Activated CD4-positive, alpha-beta T cell treated with anti-CD3 and anti-CD28 coated beads for 36 hours (primary cell): ENCODE data around the gene EPC1. TPM values are rescaled to one million over a fixed set of nuclear protein-coding genes. Genes with fewer than 3 reads are reported as not detected.

Experiments used
- ATAC-seq: fragments of 200-7000 bp; cut with Tn5 transposase; one replicate; pipeline ENCODE4 v1.10.0; 2021; ENCODE audit warnings: mild to moderate bottlenecking, moderate library complexity
- CTCF ChIA-PET: fragments of 350-600 bp; sonication (Branson Sonifier 250); formaldehyde crosslinking; loops from one replicate; lab custom pipeline; 2021; ENCODE audit warnings: antibody characterized with exemption; lab: Charles Lee
- POLR2A ChIA-PET: fragments of 350-600 bp; sonication (Branson Sonifier 250); formaldehyde crosslinking; loops from one replicate; lab custom pipeline; 2021; ENCODE audit warnings: antibody characterized with exemption, inconsistent platforms; lab: Charles Lee
- DNase-seq: peaks from one replicate; pipeline ENCODE4 v3.0.0-alpha.2; 2020
- H3K27ac Mint-ChIP-seq: one replicate; pipeline ENCODE4 v1.8.0; 2021; ENCODE audit warnings: mixed read lengths
- H3K27me3 Mint-ChIP-seq: one replicate; pipeline ENCODE4 v1.8.0; 2021; ENCODE audit warnings: mixed read lengths
- H3K36me3 Mint-ChIP-seq: one replicate; pipeline ENCODE4 v1.8.0; 2021; ENCODE audit warnings: low read depth, mixed read lengths
- H3K4me1 Mint-ChIP-seq: one replicate; pipeline ENCODE4 v1.8.0; 2021; ENCODE audit warnings: mixed read lengths
- H3K4me3 Mint-ChIP-seq: one replicate; pipeline ENCODE4 v1.8.0; 2021; ENCODE audit warnings: mild to moderate bottlenecking, moderate library complexity, mixed read lengths
- H3K9me3 Mint-ChIP-seq: one replicate; pipeline ENCODE4 v1.8.0; 2021; ENCODE audit warnings: low read depth, mixed read lengths
- intact Hi-C, 2 experiments: fragments of 100-400 bp; cut with DNase I in 1 of 2; cut with micrococcal nuclease in 1 of 2; formaldehyde crosslinking; loops; one replicate each; pipeline versions ENCODE4 v1.14.2 to v1.15.1; 2022 to 2024; cut with DNase I, micrococcal nuclease
- total RNA-seq, 2 experiments: library from RNA; stranded (reverse); gene quantifications; one replicate each; pipeline ENCODE4 v1.2.3, GENCODE V29; 2021

EPC1 gene
- total RNA-seq, 2 experiments from 2014 or later: 28.8 to 31.0 TPM

DNA sequence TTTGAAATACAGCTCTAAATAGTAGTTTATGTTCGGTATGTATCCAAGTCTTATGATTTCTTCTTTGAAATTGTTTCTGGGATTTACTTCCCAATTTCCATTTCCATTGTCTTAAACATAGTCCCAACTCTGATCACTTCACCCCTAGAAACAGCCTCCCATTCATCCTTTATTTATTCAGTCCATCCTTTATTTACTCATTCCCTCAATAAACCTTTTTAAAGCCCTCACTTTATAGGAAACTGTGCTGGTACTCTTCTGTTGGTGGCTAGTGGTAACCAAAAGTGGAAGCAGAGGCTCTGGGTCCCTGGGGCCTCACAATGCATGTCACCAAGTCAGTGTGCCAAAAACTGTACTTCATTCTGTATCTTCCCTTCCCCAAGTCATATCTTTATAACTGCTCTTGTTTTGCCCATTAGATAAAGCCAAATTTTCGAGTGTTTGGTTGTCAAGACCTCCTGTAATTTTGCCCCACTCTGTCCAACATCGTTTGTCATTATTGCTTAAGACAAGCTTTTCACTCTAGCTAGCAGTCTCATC lies 3.9 kb upstream of the EPC1 start:
- CTCF ChIA-PET: interaction anchor here (1.4 to 1.5 kb wide), 2 partner anchors 13 to 14 kb away, joined by 3 to 5 read pairs; no protein-coding TSS in a partner anchor
- peaks cover 1% of the 10 kb centered on the region for H3K9me3 Mint-ChIP-seq
- peaks cover 11% of the 10 kb centered on the region for H3K36me3 Mint-ChIP-seq
- H3K4me3 Mint-ChIP-seq: no peak overlapping the region
- peaks cover 59% of the 10 kb centered on the region for H3K4me1 Mint-ChIP-seq
- ATAC-seq: no peak
- no peaks in the 10 kb centered on the region for H3K27me3 Mint-ChIP-seq
- DNase-seq: no peak
- POLR2A ChIA-PET: no interaction called here
- intact Hi-C loops: loop anchor here in 1 of 2 experiments (10.0 kb wide), 1 partner anchor 596 kb away; no protein-coding TSS in a partner anchor
- H3K27ac Mint-ChIP-seq: peak overlapping the region; percentile 18

DNA sequence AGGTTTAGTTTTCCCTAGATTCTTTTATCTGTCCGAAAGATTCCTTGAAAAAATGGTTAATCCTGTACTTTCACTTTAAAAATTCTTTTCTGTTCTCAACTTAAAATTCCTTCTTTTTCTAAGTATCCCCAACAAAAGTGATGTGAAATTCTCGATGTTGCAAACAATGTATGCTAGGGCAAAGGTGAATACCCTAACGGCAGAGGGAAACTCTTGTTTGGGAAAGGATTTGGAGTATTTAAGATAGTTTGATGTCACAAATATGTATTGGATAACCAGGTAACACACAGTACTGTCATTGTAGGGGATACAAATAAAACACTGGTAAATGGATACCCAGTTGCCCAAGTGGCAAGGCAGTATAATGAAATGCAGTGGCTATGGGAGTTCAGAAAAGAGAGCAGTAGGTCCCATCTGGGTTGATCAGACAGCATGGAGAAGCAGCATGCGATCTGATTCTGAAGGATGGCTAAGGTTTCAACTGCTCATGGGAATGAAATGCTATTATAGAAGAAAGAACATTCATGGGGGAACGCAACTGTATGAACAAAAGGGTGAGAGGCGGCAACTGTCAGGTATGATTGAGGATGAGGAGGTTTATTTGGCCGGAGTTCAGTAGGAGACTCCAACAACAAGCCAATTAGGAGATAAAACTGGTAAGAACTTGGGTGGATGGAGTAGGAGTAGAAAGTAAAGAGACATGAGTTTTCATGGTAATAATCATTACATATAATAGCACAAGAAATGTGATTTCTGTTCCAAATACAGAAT lies 3.2 kb upstream of the EPC1 start:
- H3K4me3 Mint-ChIP-seq: no peak overlapping the region

DNA sequence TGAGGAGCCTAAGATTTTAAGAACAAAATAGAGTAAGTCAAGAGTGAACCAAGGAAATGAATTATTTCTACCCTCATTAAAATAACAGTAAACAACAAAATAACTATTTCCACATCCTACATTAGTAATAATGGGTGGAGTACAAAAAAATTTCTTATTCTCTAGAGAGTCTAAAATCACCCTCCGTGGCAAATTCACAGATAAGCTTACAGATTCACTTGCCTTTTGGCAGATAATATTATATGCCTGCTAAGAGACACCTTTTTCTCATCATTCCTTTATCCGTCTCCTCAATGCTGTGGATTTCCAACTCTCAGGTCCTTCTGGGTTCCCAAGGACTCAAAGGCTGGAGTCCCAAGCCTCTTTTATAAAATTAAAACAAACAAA lies 2.2 kb upstream of the EPC1 start:
- CTCF ChIA-PET: interaction anchor here (1.0 to 2.1 kb wide), 5 partner anchors 8 to 153 kb away, joined by 3 to 8 read pairs (median 5); no protein-coding TSS in a partner anchor

More for the DNA sequence above, 3.2 kb upstream of the EPC1 start:
- Mint-ChIP-seq H3K27me3 (no peaks in the 10 kb centered on the region), H3K4me1 (peaks cover 57% of the 10 kb centered on the region), H3K27ac (peak overlapping the region; percentile 63), H3K9me3 (no peaks in the 10 kb centered on the region), H3K36me3 (peaks cover 15% of the 10 kb centered on the region)
- POLR2A ChIA-PET: no interaction called here
- DNase-seq: no peak
- ATAC-seq: no peak
- intact Hi-C loops: loop anchor here (5.0 to 10.0 kb wide), 3 partner anchors 43 to 595 kb away; partner anchors contain the start of gene ARHGAP12 (in 1 of the 2)
- CTCF ChIA-PET: interaction anchor here (1.4 to 1.5 kb wide), 2 partner anchors 13 kb away, joined by 3 to 5 read pairs; no protein-coding TSS in a partner anchor

DNA sequence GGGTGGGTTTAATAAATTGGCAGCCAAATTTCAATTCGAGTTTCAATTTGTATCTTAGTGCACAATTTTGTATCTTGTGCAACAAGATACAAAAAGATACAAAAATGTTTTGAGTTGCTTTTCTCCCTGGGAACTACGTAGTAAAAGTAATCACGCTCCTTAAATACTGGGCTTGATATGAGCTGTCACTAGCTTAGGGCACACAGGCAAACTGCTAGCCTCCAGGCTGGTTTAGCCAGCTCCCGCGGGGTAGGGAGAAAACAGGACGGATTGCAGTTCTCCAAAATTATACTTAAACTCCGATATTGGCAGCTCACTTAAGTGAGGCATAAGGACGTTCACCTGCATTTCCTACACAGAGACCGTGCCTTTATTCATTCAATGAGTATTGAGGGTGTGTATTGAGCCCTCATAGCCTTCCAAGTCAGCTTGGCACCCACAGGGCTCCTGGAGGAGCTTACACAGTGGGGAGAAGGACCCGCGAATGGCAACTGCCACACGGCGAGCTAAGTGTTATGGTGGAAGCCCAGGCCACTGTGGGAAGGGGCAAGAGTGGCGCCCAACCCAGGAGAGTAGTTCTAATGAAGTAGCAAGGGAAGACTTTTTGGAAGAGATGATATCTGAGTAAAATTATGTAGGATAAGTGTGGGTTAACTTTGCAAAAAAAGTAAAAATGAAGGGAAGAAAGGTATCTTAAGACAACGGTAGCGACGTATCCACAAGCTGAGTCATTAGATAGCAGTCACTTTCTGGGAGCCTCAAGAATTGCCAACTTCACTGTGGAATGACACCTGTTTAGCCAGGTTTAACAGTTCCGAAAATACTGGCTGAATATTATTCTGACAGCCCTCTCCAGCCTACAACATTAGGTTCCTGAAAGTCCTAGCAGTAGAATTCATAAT lies 1.6 kb upstream of the EPC1 start:
- intact Hi-C loops: loop anchor here in 1 of 2 experiments (5.0 to 10.0 kb wide), 2 partner anchors 41 to 424 kb away; partner anchors contain the start of gene ARHGAP12
- no peak for DNase-seq
- Mint-ChIP-seq H3K4me1 (peaks cover 66% of the 10 kb centered on the region), H3K9me3 (no peaks in the 10 kb centered on the region), H3K27me3 (no peaks in the 10 kb centered on the region), H3K27ac (peak overlapping the region; percentile 70), H3K36me3 (peaks cover 30% of the 10 kb centered on the region), H3K4me3 (peak overlapping the region; percentile 84)
- CTCF ChIA-PET: interaction anchor here (0.6 to 2.1 kb wide), 9 partner anchors 8 to 152 kb away, joined by 3 to 8 read pairs (median 3); no protein-coding TSS in a partner anchor
- POLR2A ChIA-PET: interaction anchor here (0.7 to 1.5 kb wide), 4 partner anchors 8 to 105 kb away, joined by 3 to 5 read pairs (median 4); no protein-coding TSS in a partner anchor
- no peak for ATAC-seq

More for the DNA sequence above, 2.2 kb upstream of the EPC1 start:
- Mint-ChIP-seq H3K4me1 (peaks cover 63% of the 10 kb centered on the region), H3K27ac (no peak overlapping the region), H3K36me3 (peaks cover 24% of the 10 kb centered on the region), H3K27me3 (no peaks in the 10 kb centered on the region), H3K9me3 (no peaks in the 10 kb centered on the region), H3K4me3 (no peak overlapping the region)
- no peak for DNase-seq
- POLR2A ChIA-PET: interaction anchor here (1.5 kb wide), 1 partner anchor 12 kb away, joined by 4 read pairs; no protein-coding TSS in a partner anchor
- intact Hi-C loops: loop anchor here in 1 of 2 experiments (5.0 to 10.0 kb wide), 2 partner anchors 42 to 424 kb away; partner anchors contain the start of gene ARHGAP12
- ATAC-seq: no peak

DNA sequence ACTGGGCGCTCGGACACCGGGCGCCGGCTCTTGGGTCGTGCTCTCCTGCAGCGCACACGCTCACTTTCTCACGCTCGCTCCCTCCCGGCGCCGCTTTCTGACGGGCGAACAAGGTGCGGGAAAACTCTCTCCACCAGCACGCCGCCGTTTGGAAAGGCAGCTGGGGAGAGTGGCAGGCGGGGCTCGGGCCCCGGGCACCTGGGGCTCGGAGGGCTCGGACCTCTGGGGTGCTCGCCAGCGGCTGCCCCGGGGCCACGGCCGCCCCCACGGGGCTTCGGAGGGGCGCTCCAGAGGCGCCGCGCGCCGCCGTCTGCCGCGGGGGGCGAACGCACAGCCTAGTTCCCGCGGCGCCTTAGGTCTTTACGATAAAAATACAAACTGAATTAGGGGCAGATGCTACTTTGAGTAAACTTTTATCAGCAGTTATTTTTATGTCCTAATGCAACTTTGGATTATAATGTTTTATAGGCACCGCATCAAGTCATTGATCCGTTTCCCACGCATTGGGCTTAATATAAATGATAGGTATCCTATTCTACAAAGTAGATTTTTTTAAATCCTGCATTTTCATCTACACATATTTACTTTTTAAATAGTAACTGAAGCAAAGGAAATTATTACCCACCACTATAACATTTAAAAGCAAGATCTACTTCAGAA lies 535 bp upstream of the EPC1 start:
- ATAC-seq: no peak
- Mint-ChIP-seq H3K9me3 (no peaks in the 10 kb centered on the region), H3K4me1 (peaks cover 63% of the 10 kb centered on the region), H3K4me3 (peak overlapping the region; percentile 84), H3K36me3 (peaks cover 32% of the 10 kb centered on the region), H3K27ac (peak overlapping the region; percentile 74), H3K27me3 (no peaks in the 10 kb centered on the region)
- ChIA-PET CTCF (interaction anchor here (0.8 to 2.1 kb wide), 7 partner anchors 9 to 661 kb away, joined by 3 to 8 read pairs (median 5); no protein-coding TSS in a partner anchor), POLR2A (interaction anchor here (0.6 to 1.5 kb wide), 3 partner anchors 9 to 306 kb away, joined by 4 to 5 read pairs (median 5); no protein-coding TSS in a partner anchor)
- no peak for DNase-seq
- intact Hi-C loops: loop anchor here (1.0 to 10.0 kb wide), 9 partner anchors 21 to 423 kb away; partner anchors contain the start of genes ARHGAP12 (in 2 of the 2), CCDC7 (in 1 of the 2) and KIF5B (in 1 of the 2)

DNA sequence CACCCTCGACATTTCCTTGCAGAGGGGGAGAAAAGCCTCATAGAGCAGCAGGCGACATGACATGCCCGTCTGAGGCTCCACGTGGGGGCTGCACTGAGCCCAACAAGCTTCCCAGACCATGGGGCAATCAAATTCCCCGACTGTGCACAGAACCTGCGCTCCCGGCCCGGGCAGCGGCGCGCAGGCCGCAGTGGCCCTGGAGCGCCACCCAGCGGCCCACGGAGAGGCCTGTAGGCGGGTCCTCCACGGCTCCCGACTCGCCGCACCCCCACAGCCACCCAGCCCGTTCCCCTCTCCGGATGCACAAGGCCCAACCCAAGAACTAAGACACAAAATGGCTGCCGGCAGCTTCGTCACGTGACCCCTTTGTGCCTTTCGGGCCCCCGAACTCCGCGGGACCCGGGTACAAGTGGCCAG lies 816 bp downstream of the EPC1 start:
- POLR2A ChIA-PET: interaction anchor here (1.5 kb wide), 1 partner anchor 14 kb away, joined by 3 read pairs; no protein-coding TSS in a partner anchor
- no peaks in the 10 kb centered on the region for H3K9me3 Mint-ChIP-seq

DNA sequence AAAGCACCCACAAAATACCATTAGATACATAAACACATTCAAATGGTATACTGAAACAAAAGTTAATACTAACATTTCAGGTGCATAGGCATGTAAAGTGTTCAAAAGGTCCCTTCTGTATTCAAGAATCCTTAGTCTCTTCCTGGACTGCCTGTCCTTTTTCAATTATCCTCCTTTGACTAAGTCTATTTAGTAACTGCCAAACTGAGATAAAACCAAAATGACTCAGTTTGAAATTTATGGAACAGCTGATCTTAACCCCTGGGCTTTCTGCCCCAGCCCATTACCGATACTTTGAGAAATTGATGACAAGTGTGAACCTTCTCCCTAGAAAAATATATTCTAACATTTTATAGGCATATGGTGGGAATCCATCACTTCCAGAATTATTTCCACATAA lies 5.4 kb downstream of the EPC1 start:
- ChIA-PET CTCF (interaction anchor here (1.0 to 2.1 kb wide), 4 partner anchors 8 to 84 kb away, joined by 3 to 7 read pairs (median 4); no protein-coding TSS in a partner anchor), POLR2A (interaction anchor here (0.6 to 0.7 kb wide), 2 partner anchors 42 to 58 kb away, joined by 3 read pairs; no protein-coding TSS in a partner anchor)
- peak overlapping the region; percentile 14 for H3K4me3 Mint-ChIP-seq
- intact Hi-C loops: loop anchor here in 1 of 2 experiments (2.0 to 10.0 kb wide), 2 partner anchors 15 to 417 kb away; partner anchors contain the start of gene ARHGAP12
- no peak for DNase-seq
- peaks cover 50% of the 10 kb centered on the region for H3K36me3 Mint-ChIP-seq
- no peak for ATAC-seq
- peak overlapping the region; percentile 69 for H3K27ac Mint-ChIP-seq
- no peaks in the 10 kb centered on the region for H3K27me3 Mint-ChIP-seq
- H3K9me3 Mint-ChIP-seq: peaks cover 3% of the 10 kb centered on the region
- H3K4me1 Mint-ChIP-seq: peaks cover 82% of the 10 kb centered on the region

More for the DNA sequence above, 816 bp downstream of the EPC1 start:
- CTCF ChIA-PET: interaction anchor here (0.5 to 4.1 kb wide), 19 partner anchors 9 to 99 kb away, joined by 3 to 19 read pairs (median 4); no protein-coding TSS in a partner anchor
- no peaks in the 10 kb centered on the region for H3K27me3 Mint-ChIP-seq
- H3K27ac Mint-ChIP-seq: peak overlapping the region; percentile 99
- H3K4me3 Mint-ChIP-seq: peak overlapping the region; percentile 84
- DNase-seq (peak; percentile 98), ATAC-seq (peak; percentile 88)
- peaks cover 36% of the 10 kb centered on the region for H3K36me3 Mint-ChIP-seq
- peaks cover 71% of the 10 kb centered on the region for H3K4me1 Mint-ChIP-seq
- intact Hi-C loops: loop anchor here (1.0 to 10.0 kb wide), 15 partner anchors 14 to 612 kb away; partner anchors contain the start of genes ARHGAP12 (in 2 of the 2), ITGB1 (in 1 of the 2) and KIF5B (in 1 of the 2)

DNA sequence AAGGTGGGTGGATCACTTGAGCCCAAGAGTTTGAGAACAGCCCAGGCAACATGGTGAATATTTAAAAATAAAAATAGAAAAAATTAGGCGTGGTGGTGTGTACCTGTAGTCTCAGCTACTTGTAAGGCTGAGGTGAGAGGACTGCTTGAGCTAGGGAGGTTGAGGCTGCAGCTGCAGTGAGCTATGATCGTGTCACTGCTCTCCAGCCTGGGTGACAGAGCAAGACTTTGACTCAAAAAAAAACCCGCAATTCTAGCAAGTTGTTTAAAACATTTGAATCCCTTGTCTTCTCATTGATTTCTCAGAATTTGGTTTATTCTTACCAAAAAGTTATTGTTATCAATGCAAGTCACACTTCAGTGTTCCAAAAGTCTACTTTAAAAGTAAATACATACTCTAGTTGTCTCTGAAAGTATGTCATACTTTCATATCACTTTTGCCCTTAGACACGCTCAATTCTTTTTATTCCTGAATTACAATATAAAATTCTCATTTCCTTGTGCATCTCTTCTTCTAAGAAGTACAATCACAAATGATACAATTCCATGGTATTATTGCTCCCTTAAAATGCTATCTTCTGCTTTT lies 6.3 kb downstream of the EPC1 start:
- Mint-ChIP-seq H3K27me3 (no peaks in the 10 kb centered on the region), H3K9me3 (peaks cover 6% of the 10 kb centered on the region), H3K36me3 (peaks cover 52% of the 10 kb centered on the region), H3K4me1 (peaks cover 89% of the 10 kb centered on the region), H3K27ac (peak overlapping the region; percentile 69), H3K4me3 (peak overlapping the region; percentile 14)
- ATAC-seq: peak; percentile 82
- peak; percentile 60 for DNase-seq
- intact Hi-C loops: loop anchor here in 1 of 2 experiments (2.0 to 10.0 kb wide), 2 partner anchors 14 to 416 kb away; partner anchors contain the start of gene ARHGAP12
- ChIA-PET POLR2A (interaction anchor here (0.9 to 1.4 kb wide), 2 partner anchors 9 to 23 kb away, joined by 3 read pairs; no protein-coding TSS in a partner anchor), CTCF (interaction anchor here (0.5 to 1.6 kb wide), 3 partner anchors 21 to 444 kb away, joined by 3 to 4 read pairs (median 3); no protein-coding TSS in a partner anchor)

DNA sequence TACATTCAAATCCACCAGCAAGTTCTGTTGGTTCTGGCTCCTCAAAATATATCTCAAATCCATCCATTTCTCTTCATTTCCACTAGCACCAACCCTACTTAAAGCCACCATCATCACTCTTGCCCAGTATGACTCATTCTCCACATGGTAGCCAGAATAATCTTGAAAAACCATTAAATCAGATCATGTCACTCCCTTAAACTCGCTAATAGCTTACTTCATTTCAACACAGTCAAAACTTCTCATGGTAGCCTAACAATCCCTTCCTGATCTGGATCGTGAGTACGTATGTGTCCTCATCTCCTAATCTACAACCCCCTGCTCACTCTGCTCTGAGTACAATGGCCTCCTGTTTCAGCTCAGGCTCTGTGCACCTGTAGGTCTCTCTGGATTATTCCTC lies 8.7 kb downstream of the EPC1 start:
- Mint-ChIP-seq H3K9me3 (peaks cover 6% of the 10 kb centered on the region), H3K4me1 (peaks cover 94% of the 10 kb centered on the region), H3K27ac (peak overlapping the region; percentile 35), H3K36me3 (peaks cover 42% of the 10 kb centered on the region), H3K4me3 (peak overlapping the region; percentile 1), H3K27me3 (no peaks in the 10 kb centered on the region)
- DNase-seq (no peak), ATAC-seq (no peak)
- POLR2A ChIA-PET: no interaction called here
- intact Hi-C loops: loop anchor here (10.0 kb wide), 2 partner anchors 283 to 993 kb away; partner anchors contain the start of gene KIF5B (in 1 of the 2)
- CTCF ChIA-PET: interaction anchor here (1.1 kb wide), 1 partner anchor 40 kb away, joined by 3 read pairs; no protein-coding TSS in a partner anchor
